GM18507 (cell line): ENCODE results near the gene CACNA2D4.

ENCODE experiments used
- DNase-seq: peaks from one replicate; pipeline ENCODE4 v3.0.0; 2011; ENCODE audit warnings: low read depth; ENCODE audit not compliant: insufficient read length; ENCODE audit errors: extremely low spot score
- FAIRE-seq: peaks from 2 replicates; lab custom pipeline; 2011; peaks lifted over from hg19 to GRCh38; lab: Jason Lieb, UNC

CACNA2D4 gene

GRCh38 chr12:1920436-1920835 is 2.0 kb upstream of the CACNA2D4 start:
- no peak for FAIRE-seq
- DNase-seq, result no peak

- FAIRE-seq, result no peak
Observed at GRCh38 chr12:1919763-1920162, 1.3 kb upstream of the CACNA2D4 start.

GRCh38 chr12:1919284-1919683 is 832 bp upstream of the CACNA2D4 start:
- FAIRE-seq (no peak), DNase-seq (no peak)

More at GRCh38 chr12:1919763-1920162, 1.3 kb upstream of the CACNA2D4 start:
- no peak for DNase-seq

- FAIRE-seq (no peak), DNase-seq (no peak)
Observed at GRCh38 chr12:1918884-1919236, 408 bp upstream of the CACNA2D4 start.

- DNase-seq (no peak), FAIRE-seq (no peak)
Observed at GRCh38 chr12:1917172-1918070, 1.0 kb downstream of the CACNA2D4 start.

GRCh38 chr12:1916371-1917171 is 1.9 kb downstream of the CACNA2D4 start:
- DNase-seq (no peak), FAIRE-seq (no peak)

GRCh38 chr12:1915082-1915968 is 3.1 kb downstream of the CACNA2D4 start:
- DNase-seq, result no peak
- no peak for FAIRE-seq

- DNase-seq (no peak), FAIRE-seq (no peak)
Observed at GRCh38 chr12:1914114-1914911, 4.1 kb downstream of the CACNA2D4 start.

GRCh38 chr12:1913377-1914113 is 4.9 kb downstream of the CACNA2D4 start:
- FAIRE-seq (no peak), DNase-seq (no peak)

- FAIRE-seq, result no peak
- no peak for DNase-seq
Observed at GRCh38 chr12:1912580-1913376, 5.7 kb downstream of the CACNA2D4 start.

GRCh38 chr12:1911598-1912575 is 6.6 kb downstream of the CACNA2D4 start:
- no peak for DNase-seq

GRCh38 chr12:1910468-1910867 is 8.0 kb downstream of the CACNA2D4 start:
- FAIRE-seq, result no peak
- no peak for DNase-seq

More at GRCh38 chr12:1911598-1912575, 6.6 kb downstream of the CACNA2D4 start:
- FAIRE-seq, result no peak

- no peak for DNase-seq
- no peak for FAIRE-seq
Observed at GRCh38 chr12:1908758-1909157, 9.7 kb downstream of the CACNA2D4 start.

- FAIRE-seq (no peak), DNase-seq (no peak)
Observed at GRCh38 chr12:1907652-1908611, 10.5 kb downstream of the CACNA2D4 start.

GRCh38 chr12:1906579-1906978 is 11.9 kb downstream of the CACNA2D4 start:
- DNase-seq, result no peak
- no peak for FAIRE-seq
